ENCODE measurements around the gene ENOX2. TPM values are rescaled to one million over a fixed set of nuclear protein-coding genes. Genes with fewer than 3 reads are reported as not detected.

The ENOX2 gene
- total RNA-seq, 1 experiment from 2014 or later = 24.3 TPM

DNA sequence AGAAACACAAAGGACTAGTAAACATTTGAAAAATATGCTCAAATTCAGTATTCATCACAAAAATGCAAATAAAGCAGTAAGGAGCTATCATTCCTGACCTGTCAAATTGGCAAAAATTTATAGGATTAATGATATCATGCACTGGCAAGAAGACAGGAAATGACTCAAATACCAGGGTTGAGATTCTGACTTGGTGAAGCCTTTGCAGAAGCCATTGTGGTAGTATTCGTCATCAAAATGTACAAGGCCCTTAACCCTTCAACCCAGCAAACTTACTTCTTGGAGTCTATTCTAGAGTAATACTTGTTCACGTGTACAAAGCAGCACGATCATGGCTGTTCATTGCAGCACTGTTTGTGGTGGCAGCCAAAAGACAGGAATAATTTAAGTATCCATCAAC lies 132.4 kb downstream of the ENOX2 start:
- POLR2A ChIA-PET = interaction anchor here (0.6 to 0.7 kb wide), 2 partner anchors 45 to 60 kb away, joined by 3 to 4 read pairs; no protein-coding TSS in a partner anchor
- intact Hi-C loops (cut with micrococcal nuclease) = no loop called here
- no TSS peak for BruUV-seq (replicated peaks)
- no peak overlapping the region for H3K4me3 Mint-ChIP-seq (ENCODE audit: unreplicated experiment)
- no peaks in the 10 kb centered on the region for H3K36me3 Mint-ChIP-seq (ENCODE audit: insufficient read depth, unreplicated experiment)
- TF ChIP-seq, protein P1, sequence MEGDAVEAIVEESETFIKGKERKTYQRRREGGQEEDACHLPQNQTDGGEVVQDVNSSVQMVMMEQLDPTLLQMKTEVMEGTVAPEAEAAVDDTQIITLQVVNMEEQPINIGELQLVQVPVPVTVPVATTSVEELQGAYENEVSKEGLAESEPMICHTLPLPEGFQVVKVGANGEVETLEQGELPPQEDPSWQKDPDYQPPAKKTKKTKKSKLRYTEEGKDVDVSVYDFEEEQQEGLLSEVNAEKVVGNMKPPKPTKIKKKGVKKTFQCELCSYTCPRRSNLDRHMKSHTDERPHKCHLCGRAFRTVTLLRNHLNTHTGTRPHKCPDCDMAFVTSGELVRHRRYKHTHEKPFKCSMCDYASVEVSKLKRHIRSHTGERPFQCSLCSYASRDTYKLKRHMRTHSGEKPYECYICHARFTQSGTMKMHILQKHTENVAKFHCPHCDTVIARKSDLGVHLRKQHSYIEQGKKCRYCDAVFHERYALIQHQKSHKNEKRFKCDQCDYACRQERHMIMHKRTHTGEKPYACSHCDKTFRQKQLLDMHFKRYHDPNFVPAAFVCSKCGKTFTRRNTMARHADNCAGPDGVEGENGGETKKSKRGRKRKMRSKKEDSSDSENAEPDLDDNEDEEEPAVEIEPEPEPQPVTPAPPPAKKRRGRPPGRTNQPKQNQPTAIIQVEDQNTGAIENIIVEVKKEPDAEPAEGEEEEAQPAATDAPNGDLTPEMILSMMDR (IDR thresholded peaks at IDR 0.05; ENCODE audit: unreplicated experiment) = no peak
- DNase-seq (ENCODE audit: unreplicated experiment) = peak; percentile 64
- CTCF ChIA-PET = interaction anchor here (1.2 kb wide), 1 partner anchor 9 kb away, joined by 3 read pairs; no protein-coding TSS in a partner anchor
- peaks cover 8% of the 10 kb centered on the region for H3K4me1 Mint-ChIP-seq (ENCODE audit: insufficient read depth, unreplicated experiment)
- H3K9me3 Mint-ChIP-seq (ENCODE audit: unreplicated experiment) = no peaks in the 10 kb centered on the region
- H3K27me3 Mint-ChIP-seq (ENCODE audit: insufficient read depth, unreplicated experiment) = peaks cover 38% of the 10 kb centered on the region
- no peak overlapping the region for H3K27ac Mint-ChIP-seq (ENCODE audit: low read depth, unreplicated experiment)

DNA sequence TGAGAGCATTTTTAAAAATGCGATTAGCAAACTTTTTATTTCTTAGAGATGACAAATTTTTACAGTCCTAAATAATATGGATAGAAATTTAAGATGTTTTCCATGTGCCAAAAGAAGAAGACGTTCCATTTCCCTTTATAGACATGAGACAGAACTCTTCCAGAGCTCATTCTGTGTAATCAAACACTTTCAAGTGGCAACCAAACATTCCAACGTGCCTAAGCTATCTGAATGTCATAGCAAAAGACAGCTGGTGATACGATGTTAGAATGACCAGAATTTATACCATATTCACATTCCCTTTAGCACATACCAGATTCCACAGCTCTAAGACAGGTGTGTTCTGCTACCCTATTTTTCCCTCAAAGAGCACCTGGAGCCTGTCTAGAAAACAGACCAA lies 133.2 kb downstream of the ENOX2 start:
- H3K4me1 Mint-ChIP-seq (ENCODE audit: insufficient read depth, unreplicated experiment) = peaks cover 8% of the 10 kb centered on the region
- BruUV-seq (replicated peaks) = no TSS peak
- CTCF ChIA-PET = interaction anchor here (0.6 to 1.2 kb wide), 3 partner anchors 8 to 26 kb away, joined by 3 read pairs; no protein-coding TSS in a partner anchor

DNA sequence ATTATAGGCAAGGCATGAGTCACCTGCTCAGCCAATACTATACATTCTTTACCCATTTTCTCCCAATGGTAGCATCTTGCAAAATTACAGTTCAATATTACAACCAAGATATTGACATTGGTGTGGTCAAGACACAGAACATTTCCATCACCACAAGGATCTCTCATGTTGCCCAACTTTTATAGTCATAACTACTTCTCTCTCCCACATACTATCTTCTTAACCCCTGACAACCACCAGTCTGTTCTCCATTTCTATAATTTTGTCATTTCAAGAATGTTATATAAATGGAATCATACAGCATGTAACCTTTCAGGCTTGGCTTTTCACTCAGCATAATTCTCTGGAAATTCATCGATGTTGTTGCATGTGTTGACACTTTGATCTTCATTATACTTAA lies 144.9 kb downstream of the ENOX2 start:
- CTCF ChIA-PET = no interaction called here
- Mint-ChIP-seq H3K27me3 (ENCODE audit: insufficient read depth, unreplicated experiment) (peaks cover 26% of the 10 kb centered on the region), H3K9me3 (ENCODE audit: unreplicated experiment) (no peaks in the 10 kb centered on the region), H3K36me3 (ENCODE audit: insufficient read depth, unreplicated experiment) (no peaks in the 10 kb centered on the region), H3K4me1 (ENCODE audit: insufficient read depth, unreplicated experiment) (no peaks in the 10 kb centered on the region), H3K4me3 (ENCODE audit: unreplicated experiment) (no peak overlapping the region), H3K27ac (ENCODE audit: low read depth, unreplicated experiment) (no peak overlapping the region)
- intact Hi-C loops (cut with micrococcal nuclease) = no loop called here
- no TSS peak for BruUV-seq (replicated peaks)
- POLR2A ChIA-PET = no interaction called here
- DNase-seq (ENCODE audit: unreplicated experiment) = no peak
- TF ChIP-seq, protein P1 (IDR thresholded peaks at IDR 0.05; ENCODE audit: unreplicated experiment) = no peak

More for the DNA sequence above, 133.2 kb downstream of the ENOX2 start:
- TF ChIP-seq, protein P1 (IDR thresholded peaks at IDR 0.05; ENCODE audit: unreplicated experiment) = no peak
- no peaks in the 10 kb centered on the region for H3K36me3 Mint-ChIP-seq (ENCODE audit: insufficient read depth, unreplicated experiment)
- no peak overlapping the region for H3K4me3 Mint-ChIP-seq (ENCODE audit: unreplicated experiment)
- H3K9me3 Mint-ChIP-seq (ENCODE audit: unreplicated experiment) = no peaks in the 10 kb centered on the region
- DNase-seq (ENCODE audit: unreplicated experiment) = no peak
- intact Hi-C loops (cut with micrococcal nuclease) = no loop called here
- H3K27me3 Mint-ChIP-seq (ENCODE audit: insufficient read depth, unreplicated experiment) = peaks cover 38% of the 10 kb centered on the region
- no peak overlapping the region for H3K27ac Mint-ChIP-seq (ENCODE audit: low read depth, unreplicated experiment)
- POLR2A ChIA-PET = no interaction called here

DNA sequence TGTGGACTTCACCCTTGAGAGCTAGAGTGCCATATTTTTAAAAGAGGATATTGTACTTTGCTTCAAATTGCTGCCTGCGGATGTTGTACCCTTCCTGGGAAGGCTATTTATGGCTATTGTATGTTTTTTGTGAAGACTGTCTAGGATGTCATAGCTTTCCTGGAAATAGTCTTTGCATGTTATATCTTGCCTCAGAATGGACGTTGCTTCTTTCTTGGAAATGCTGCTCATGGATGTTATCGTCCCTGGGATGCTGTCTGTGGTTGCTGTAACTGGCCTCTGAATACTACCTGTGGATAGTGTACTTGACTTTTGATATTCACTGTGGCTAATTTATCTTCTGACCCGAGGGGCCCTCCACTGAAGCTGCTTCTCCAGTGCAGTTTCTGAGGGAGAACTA lies 146.8 kb downstream of the ENOX2 start:
- H3K4me1 Mint-ChIP-seq (ENCODE audit: insufficient read depth, unreplicated experiment) = no peaks in the 10 kb centered on the region
- no peak overlapping the region for H3K4me3 Mint-ChIP-seq (ENCODE audit: unreplicated experiment)
- intact Hi-C loops (cut with micrococcal nuclease) = no loop called here
- H3K36me3 Mint-ChIP-seq (ENCODE audit: insufficient read depth, unreplicated experiment) = no peaks in the 10 kb centered on the region
- TF ChIP-seq, protein P1 (IDR thresholded peaks at IDR 0.05; ENCODE audit: unreplicated experiment) = no peak
- DNase-seq (ENCODE audit: unreplicated experiment) = no peak
- no peak overlapping the region for H3K27ac Mint-ChIP-seq (ENCODE audit: low read depth, unreplicated experiment)
- H3K27me3 Mint-ChIP-seq (ENCODE audit: insufficient read depth, unreplicated experiment) = peaks cover 24% of the 10 kb centered on the region
- ChIA-PET POLR2A (interaction anchor here (1.7 kb wide), 1 partner anchor 11 kb away, joined by 3 read pairs; no protein-coding TSS in a partner anchor), CTCF (interaction anchor here (0.7 kb wide), 1 partner anchor 24 kb away, joined by 3 read pairs; no protein-coding TSS in a partner anchor)
- no peaks in the 10 kb centered on the region for H3K9me3 Mint-ChIP-seq (ENCODE audit: unreplicated experiment)
- no TSS peak for BruUV-seq (replicated peaks)
